Hippocampal formation (tissue), 2 donors: ENCODE results near the gene EPO.
"Not testable (repeated sequence)": the region's sequence is repeated elsewhere in the genome, so short reads cannot be mapped to it uniquely, and the experiment has no call there.

Experiments
- DNase-seq, 2 donors: peaks; one replicate each; lab custom pipeline; 2025; lab: John Stamatoyannopoulos, UW

Gene EPO

GRCh38 chr7:100682991-100683658, 37.1 kb upstream of the EPO start:
- DNase-seq = no peak

DNA sequence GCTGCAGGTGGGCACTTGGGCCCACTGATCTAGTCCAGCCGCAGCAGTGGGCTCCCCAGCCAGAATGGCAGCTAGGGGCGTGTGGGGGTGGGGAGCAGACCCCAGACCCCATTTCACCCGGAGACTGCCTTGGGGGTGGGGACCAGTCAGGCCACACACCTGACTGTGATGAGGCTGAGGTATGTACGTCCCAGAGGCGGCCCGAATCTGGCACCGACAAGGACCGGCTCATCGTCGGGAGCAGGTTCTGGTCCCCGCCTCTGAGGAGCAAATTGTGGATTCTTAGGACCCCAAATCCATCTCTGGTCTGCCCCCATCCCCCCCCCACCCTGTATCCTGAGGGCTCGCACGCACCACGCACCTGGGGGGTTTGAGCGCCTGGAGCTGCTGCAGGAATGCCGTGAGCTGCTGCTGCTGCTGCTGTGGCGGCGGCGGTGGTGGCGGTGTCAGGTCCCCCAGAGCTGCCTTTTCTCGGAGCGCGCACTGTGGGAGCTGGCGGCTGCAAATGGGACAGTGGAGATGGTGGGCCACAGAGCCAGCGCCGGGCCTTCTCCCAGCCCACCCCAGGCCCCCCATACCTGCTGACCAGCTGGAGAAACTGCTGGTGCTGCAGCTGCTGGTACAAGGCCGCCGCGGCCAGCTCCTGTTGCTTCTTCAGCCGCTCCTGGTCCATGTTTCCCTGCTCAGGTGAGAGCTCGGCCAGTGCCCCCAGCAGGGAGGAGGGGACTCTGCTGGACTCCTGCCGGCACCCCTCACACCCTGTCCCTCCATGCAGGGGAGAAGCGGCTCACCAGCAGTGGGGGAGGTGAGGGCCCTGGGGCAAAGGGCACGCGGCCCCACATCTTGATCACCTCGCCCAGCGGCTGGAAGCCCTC, 36.4 kb upstream of the EPO start:
- no peak for DNase-seq

DNA sequence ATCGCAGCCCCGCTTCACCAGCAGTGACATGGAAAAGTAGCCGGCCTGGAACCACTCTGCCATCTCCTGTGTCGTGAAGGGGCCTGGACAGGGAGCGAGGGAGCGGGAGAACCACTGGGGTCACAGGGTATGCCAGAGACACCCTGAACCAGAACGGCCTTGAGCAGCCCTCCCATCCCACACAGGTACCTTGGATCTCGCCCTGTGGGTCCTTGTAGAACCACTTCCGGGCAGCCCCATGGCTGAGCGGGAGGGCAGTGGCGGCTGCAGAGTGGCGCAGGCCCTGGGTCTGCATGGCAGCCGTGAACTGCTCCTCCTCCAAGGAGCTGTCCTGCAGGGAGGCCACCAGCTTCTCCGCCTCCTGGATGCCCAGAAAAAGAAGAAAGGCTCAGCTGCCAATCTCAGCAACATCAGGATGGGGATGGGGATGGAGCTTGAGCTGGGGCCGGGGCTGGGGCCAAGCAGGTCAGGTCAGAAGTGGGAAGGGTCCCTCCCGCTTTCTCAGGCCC, 35.7 kb upstream of the EPO start:
- no peak for DNase-seq

DNA sequence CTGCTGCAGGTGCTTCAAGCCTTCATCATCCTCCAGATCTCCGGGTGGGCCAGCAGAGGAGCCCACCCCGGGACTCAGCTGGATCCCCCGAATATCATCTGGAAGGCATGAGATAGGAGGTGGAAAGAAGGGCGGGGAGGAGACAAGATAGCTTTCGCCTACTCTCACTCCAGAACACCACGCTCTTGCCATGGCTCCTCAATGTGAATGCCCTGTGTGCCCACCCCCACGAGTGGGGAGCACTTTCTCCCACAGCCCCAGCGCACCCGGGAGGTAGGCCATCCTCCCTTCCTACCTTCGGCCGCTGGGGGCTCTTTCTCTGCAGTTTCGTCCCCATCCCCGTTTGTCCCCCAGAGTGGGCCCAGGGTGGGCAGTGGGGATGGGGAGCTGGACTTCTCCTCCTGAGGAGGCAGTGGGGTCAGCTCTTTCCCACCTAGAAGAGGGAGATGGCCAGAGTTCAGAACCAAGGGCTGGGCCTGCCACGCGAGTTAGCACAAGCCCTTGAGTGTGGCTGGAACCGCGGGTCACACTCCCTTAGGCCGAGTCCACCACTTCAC, 35.1 kb upstream of the EPO start:
- no peak for DNase-seq

DNA sequence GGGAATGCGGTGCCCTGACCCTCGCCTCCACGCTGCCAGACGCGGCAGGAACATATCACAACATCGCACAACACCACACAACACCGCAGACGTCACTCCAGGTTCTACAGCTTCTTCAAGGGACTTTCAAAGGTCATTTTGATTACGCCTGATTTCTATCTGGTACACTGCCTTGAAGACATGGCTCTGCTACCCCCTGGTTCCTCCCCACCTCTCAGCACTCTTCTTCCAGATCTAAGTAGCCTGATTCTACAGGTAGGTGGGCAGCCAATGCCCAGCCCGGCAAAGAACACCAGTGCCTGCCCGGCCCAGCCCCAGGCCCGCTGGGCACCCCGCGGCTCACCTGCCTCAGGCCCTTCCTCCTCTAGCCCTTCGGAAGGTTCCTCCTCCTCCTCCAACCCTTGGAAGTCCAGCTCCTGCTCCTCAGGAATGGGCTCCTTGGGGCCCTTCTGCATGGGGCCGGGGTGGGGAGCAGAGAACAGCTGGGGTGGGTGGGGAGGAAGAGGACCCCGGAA, 34.6 kb upstream of the EPO start:
- DNase-seq = no peak

DNA sequence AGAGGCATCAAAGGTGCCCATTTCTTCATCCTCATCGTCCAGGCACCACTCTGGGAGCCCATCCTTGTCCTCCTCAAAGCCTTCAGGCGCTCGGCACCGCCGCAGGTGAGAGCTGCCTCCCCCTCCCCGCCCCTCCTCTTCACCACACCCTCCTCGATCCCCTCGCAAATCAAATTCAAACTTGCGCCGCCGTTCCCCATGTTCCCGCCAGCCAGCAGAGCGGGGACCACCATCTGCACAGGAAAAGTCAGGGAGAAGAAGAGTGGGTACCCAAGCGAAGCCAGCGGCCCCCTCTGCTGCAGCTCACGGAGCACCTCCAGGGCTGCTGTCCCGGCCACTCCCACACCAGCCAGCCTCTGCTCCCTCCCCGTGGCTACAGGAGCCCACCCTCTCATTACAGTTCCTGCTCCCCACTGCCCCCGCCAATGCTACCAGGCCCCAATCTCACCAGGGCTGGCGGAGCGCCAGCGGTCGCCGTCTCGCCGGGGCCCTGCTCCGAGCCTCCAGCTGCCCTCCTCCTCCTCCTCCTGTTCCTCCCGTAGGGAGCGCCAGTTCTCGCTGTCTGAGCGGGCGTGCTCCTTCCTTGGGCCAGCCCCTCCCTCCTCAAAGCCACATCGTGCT, 34.0 kb upstream of the EPO start:
- no peak for DNase-seq

DNA sequence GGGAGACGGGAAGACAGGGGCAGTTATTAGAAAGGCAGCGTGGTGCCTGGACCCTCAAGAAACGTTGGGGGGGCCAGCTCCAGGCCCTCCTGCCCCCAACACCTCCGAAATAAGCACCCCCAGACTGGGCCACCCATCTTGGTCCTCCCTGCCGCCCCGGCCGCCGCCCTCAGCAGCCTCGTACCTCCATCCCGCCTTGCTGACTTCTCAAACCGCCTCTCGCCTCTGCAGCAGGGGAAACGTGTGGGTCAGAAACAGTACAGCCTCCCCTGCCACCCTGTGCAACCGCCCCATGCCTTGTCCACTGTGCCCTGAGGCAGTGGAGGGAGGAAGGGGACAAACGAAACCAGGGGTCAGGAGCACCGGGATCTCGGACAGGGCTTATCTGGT, 33.5 kb upstream of the EPO start:
- DNase-seq = no peak

DNA sequence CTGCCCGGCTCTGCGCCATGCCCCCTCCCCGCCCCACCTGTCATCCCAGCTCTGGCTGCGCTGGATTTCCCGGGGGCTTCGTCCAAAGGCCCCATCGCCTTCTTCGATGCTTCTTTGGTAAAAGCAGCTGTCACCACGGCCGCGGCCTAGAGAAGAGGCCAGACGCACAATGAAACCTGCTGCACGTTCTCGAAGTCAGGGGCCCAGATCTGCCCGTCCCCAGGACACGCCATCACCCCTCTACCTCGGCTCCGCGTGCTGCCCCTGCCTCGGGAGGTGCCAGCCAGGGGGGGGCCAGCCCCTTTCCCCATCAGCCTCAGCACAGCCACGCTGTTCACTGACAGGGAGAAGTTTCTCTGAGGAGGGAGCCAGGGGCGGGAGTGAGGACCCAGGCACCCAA, 33.0 kb upstream of the EPO start:
- DNase-seq = no peak

- no peak for DNase-seq
Measured at GRCh38 chr7:100687751-100688300, 32.4 kb upstream of the EPO start.

DNA sequence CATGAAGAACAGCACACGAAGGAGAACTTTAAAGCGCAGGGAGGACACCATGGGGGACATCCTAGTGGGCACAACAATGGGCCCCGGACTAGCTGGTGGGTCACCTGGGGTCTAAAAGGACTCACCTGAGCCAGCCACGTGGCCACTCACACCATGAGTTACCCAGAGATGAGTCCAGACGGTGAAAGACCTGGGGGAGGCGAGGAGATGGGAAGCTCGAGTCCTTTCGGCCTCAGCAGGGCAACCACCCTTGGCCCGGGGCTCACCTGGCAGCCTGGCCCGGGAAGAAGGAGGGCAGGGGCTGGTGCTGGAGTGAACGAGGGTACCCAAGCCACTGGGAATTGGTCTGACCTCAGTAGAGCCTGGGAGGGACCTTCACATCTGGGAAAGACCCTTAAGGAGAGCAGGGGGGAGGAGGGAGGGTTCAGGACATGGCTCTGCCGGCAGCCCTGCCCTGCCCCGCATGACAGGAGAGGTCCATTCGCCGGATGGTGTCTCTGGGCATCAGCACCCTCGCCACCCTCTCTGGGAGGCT, 31.9 kb upstream of the EPO start:
- no peak for DNase-seq

GRCh38 chr7:100689230-100690135, 30.8 kb upstream of the EPO start:
- DNase-seq = no peak

DNA sequence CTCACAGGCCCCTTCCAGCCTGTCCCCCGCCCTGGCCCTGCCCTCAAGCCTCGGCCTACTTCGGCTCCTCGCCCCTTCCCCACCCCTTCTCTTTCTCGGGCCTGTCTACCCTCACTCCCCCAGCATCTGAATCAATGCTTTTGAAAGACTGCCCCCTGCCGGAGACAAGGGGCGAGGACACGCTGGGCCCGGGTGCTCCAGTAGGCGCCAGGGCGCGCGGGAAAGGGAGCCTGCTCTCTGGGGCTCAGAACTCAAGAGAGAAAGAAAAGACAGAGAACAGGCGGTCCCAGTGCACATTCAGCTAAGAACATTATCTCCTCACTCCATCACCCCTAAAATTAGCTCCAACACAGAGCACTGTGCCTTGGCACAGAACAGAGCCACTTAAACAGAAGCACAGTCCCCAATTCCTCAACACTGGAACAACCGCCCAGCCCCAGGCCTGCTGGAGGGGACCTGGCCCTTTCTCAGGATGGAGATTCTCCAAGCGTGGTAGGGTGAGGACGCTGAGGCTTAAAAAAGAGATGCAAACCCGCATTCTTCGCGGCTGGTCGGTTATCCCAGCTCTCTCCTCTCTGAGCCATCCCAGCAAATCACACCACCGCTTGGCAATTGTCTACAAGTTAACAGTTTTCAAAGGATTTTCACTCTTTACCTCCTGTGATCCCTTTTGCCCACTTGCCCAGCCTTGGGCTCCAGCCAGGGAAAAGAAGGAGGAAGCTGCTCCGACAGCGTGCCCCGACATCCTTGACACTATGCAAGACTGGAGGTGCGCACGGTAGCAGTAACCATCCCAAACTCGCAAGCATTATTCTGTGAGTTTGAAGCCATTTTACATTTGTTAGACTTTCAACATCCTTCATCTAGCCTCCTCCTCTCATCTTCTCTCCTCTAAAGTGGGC, 28.3 kb upstream of the EPO start:
- DNase-seq = peak; percentile 70 to 71

DNA sequence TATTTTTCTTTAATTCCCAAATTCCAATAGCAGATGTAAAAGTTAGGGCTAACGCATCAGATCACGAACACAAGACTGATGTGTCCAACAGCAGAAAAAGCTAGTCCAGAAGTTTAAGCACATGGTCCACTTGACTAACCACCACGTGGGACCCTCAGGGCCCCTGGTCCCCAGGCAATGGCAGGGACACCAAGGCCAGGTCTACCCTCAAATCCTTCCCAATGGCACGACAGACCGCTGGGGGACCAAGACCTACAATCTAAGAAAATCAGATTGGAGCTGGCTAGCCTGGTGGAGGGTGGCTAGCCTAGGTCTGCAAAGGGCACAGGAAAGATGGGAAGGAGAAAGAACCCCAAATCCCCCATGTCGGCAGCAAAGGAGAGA, 27.7 kb upstream of the EPO start:
- no peak for DNase-seq

DNA sequence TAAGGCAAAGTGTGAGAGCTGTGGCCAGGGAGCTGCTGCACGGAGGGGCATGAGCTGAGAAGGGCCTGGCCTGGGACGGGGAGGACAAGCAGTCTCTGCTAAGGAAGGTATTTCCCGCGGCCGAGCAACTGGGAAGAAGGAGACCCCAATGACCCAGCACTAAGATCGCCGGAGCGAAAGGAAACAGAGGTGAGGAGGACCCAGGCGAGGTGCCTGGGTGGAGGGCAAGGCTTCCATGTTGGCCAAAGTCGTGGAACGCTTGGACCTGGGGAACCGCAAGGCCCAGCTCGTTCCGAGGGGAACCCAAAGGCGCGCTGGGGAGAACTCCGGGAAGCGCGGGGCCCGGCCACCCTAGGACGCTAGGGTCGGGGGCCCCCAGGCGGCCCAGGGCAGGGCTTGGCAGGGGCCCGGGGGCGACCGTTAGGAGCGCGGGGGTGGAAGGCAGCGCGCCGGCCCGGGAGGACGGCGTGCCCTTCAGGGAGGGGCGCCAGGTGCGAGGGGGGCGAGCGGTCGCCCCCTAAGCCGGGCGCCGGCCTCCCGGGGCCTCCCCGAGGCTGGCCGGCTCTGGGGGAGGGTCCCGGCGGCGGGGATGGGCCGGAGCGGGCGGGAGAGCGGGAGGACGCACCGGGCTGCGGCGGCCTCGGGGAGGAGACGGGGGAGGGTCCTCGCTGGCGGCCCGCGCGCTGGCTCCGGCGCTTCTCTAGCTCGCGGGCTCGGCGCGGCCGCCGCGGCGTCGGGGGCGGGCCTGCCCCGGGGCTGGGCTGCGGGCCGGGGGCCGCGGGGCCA, 26.8 kb upstream of the EPO start:
- no peak for DNase-seq

DNA sequence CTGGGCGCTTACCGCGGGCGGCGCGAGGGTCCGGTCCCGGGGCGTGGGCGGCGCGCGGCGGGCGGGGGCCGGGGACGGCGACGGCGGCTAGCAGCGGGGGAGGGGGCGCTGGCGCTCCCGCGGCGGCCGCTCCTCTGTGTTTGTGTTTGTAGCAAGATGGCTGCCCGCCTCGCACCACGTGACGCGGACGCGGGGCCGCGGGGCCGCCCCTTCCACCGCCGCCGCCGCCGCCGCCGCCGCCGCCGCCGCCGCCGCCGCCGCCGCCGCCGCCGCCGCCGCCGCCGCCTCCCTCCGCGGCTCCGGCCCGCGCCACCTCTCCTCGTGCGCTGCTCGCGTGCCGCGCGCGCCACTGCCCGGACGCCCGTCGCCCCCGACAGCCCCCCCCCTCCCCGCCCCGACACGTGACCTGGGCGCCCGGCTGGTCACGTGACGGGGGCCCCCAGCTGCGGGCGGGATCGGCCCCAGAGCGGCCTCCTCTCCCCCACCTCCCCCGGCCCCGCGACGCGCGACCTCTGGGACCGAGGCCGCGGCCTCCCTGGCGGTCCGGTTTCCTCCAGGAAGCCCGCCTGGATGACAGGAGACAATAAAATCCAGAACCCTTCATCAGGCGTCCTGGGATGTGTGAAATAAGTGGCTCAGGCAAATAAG, 26.0 kb upstream of the EPO start, which contains the start of gene GIGYF1:
TSS of gene GIGYF1 (minus strand) at position 153 of the 648 bp plus-strand sequence. CDS start 6,012 bp downstream, outside the sequence.
- DNase-seq = peak; percentile 50 to 72

DNA sequence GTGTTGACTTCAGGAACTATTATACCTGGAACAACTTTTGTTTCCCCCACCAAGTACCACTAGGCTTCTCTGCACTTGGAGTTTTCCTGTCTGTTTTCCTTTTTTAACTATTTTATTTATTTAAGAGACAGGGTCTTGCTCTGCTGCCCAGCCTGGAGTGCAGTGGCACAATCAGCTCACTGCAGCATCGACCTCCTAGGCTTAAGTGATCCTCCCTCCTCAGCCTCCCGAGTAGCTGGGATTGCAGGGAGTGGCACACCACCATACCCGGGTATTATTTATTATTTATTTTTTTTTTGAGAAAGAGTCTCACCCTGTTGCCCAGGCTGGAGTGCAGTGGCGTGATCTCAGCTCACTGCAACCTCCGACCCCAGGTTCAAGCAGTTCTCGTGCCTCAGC, 24.1 kb upstream of the EPO start:
- DNase-seq = no peak

- no peak for DNase-seq
Measured at GRCh38 chr7:100699018-100699417, 21.2 kb upstream of the EPO start.

- not testable (repeated sequence) for DNase-seq
Measured at GRCh38 chr7:100701089-100701488, 19.2 kb upstream of the EPO start.
